Measurements from ENCODE around the gene ACVR2B. TPM values are rescaled to one million over a fixed set of nuclear protein-coding genes. Genes with fewer than 3 reads are reported as not detected.
"Not testable (repeated sequence)": the region's sequence is repeated elsewhere in the genome, so short reads cannot be mapped to it uniquely, and the experiment has no call there.

Gene ACVR2B
- total RNA-seq, 1 experiment from 2014 or later = 18.3 TPM

- TF ChIP-seq YY1 (IDR thresholded peaks at IDR 0.05; ENCODE audit: extremely low read depth, insufficient replicate concordance, low read depth, low read length) = no peak
Observed at GRCh38 chr3:38404286-38404685, 49.4 kb upstream of the ACVR2B start (continued).

GRCh38 chr3:38411591-38411990, 42.1 kb upstream of the ACVR2B start:
- TF ChIP-seq, protein P1, sequence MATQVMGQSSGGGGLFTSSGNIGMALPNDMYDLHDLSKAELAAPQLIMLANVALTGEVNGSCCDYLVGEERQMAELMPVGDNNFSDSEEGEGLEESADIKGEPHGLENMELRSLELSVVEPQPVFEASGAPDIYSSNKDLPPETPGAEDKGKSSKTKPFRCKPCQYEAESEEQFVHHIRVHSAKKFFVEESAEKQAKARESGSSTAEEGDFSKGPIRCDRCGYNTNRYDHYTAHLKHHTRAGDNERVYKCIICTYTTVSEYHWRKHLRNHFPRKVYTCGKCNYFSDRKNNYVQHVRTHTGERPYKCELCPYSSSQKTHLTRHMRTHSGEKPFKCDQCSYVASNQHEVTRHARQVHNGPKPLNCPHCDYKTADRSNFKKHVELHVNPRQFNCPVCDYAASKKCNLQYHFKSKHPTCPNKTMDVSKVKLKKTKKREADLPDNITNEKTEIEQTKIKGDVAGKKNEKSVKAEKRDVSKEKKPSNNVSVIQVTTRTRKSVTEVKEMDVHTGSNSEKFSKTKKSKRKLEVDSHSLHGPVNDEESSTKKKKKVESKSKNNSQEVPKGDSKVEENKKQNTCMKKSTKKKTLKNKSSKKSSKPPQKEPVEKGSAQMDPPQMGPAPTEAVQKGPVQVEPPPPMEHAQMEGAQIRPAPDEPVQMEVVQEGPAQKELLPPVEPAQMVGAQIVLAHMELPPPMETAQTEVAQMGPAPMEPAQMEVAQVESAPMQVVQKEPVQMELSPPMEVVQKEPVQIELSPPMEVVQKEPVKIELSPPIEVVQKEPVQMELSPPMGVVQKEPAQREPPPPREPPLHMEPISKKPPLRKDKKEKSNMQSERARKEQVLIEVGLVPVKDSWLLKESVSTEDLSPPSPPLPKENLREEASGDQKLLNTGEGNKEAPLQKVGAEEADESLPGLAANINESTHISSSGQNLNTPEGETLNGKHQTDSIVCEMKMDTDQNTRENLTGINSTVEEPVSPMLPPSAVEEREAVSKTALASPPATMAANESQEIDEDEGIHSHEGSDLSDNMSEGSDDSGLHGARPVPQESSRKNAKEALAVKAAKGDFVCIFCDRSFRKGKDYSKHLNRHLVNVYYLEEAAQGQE (IDR thresholded peaks at IDR 0.05; ENCODE audit: low read depth) = no peak
- no peak for TF ChIP-seq SIN3A (IDR thresholded peaks at IDR 0.05; ENCODE audit: low read depth)
- no peak for TF ChIP-seq TCF7L2 (IDR thresholded peaks at IDR 0.05; ENCODE audit: borderline replicate concordance, extremely low read depth, insufficient read depth, insufficient read length)

DNA sequence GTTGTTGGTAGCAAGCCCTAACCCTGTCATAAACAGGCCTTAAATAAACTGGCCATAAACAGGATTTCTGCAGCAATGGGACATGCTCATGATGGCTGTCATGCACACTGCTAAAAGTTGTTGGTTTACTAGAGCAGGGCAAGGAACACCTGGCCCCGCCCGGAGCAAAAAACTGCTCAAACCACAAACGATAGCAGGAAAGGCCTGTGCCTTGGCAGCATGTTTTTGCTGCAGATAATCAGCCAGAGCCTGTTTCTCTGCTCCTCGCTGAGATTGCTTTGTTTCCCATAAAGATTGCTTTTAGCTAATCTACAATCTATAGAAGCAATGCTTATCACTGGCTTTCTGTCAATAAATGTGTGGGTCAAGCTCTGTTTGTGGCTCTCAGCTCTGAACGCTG, 32.9 kb upstream of the ACVR2B start:
- H4K20me1 ChIP-seq (ENCODE audit: insufficient read depth); CTCF ChIA-PET; BruUV-seq (replicated peaks); H3K27me3 ChIP-seq (ENCODE audit: insufficient read depth, low read length); DNase-seq (ENCODE audit: low read depth, low spot score); H2AFZ ChIP-seq (ENCODE audit: low read depth, low read length, poor library complexity, severe bottlenecking); H3K4me2 ChIP-seq (ENCODE audit: low read length); H3K36me3 ChIP-seq (ENCODE audit: control insufficient read depth in 1 of 2, insufficient read depth in 2 of 2, low read length in 2 of 2); intact Hi-C loops (cut with micrococcal nuclease); H3K27ac ChIP-seq (ENCODE audit: low read depth, low read length); H3K79me2 ChIP-seq (ENCODE audit: insufficient read depth, low read length); H3K9ac ChIP-seq (ENCODE audit: low read length); H3K9me3 ChIP-seq (ENCODE audit: control insufficient read depth in 1 of 2, insufficient read depth in 1 of 2, low read depth in 1 of 2, low read length in 2 of 2); H3K9me2 ChIP-seq (ENCODE audit: insufficient read depth); RAD21 ChIA-PET (ENCODE audit: low non-redundant PET in 1 of 2, low total read pairs in 2 of 2, uncharacterized antibody in 2 of 2, unreplicated experiment in 2 of 2); H3K4me3 ChIP-seq (replicated peaks in 1 of 2; ENCODE audit: low read depth in 1 of 2, low read length in 2 of 2); ATAC-seq; H3K4me1 ChIP-seq (ENCODE audit: control insufficient read depth in 1 of 2, insufficient read depth in 2 of 2, low read length in 2 of 2); POLR2A ChIA-PET: not testable (repeated sequence)

More at GRCh38 chr3:38411591-38411990, 42.1 kb upstream of the ACVR2B start:
- no peaks in the 10 kb centered on the region for H3K9me2 ChIP-seq (ENCODE audit: insufficient read depth)
- POLR2A ChIA-PET = no interaction called here
- no peak overlapping the region for H3K27ac ChIP-seq (ENCODE audit: low read depth, low read length)
- RAD21 ChIA-PET (ENCODE audit: low non-redundant PET in 1 of 2, low total read pairs in 2 of 2, uncharacterized antibody in 2 of 2, unreplicated experiment in 2 of 2) = no interaction called here
- H3K9me3 ChIP-seq (ENCODE audit: control insufficient read depth in 1 of 2, insufficient read depth in 1 of 2, low read depth in 1 of 2, low read length in 2 of 2) = no peaks in the 10 kb centered on the region
- BruUV-seq (replicated peaks) = no TSS peak
- no peak overlapping the region for H2AFZ ChIP-seq (ENCODE audit: low read depth, low read length, poor library complexity, severe bottlenecking)
- intact Hi-C loops (cut with micrococcal nuclease) = no loop called here
- no peaks in the 10 kb centered on the region for H3K4me1 ChIP-seq (ENCODE audit: control insufficient read depth in 1 of 2, insufficient read depth in 2 of 2, low read length in 2 of 2)
- H3K27me3 ChIP-seq (ENCODE audit: insufficient read depth, low read length) = no peaks in the 10 kb centered on the region
- H3K36me3 ChIP-seq (ENCODE audit: control insufficient read depth in 1 of 2, insufficient read depth in 2 of 2, low read length in 2 of 2) = no peaks in the 10 kb centered on the region
- no peak for ATAC-seq
- CTCF ChIA-PET = no interaction called here
- no peaks in the 10 kb centered on the region for H4K20me1 ChIP-seq (ENCODE audit: insufficient read depth)
- H3K9ac ChIP-seq (ENCODE audit: low read length) = no peak overlapping the region
- H3K4me2 ChIP-seq (ENCODE audit: low read length) = no peak overlapping the region
- no peak for DNase-seq (ENCODE audit: low read depth, low spot score)
- H3K4me3 ChIP-seq (replicated peaks in 1 of 2; ENCODE audit: low read depth in 1 of 2, low read length in 2 of 2) = no peak overlapping the region
- no peaks in the 10 kb centered on the region for H3K79me2 ChIP-seq (ENCODE audit: insufficient read depth, low read length)
